DOHH2 (cell line): ENCODE measurements around the gene GFI1B.

Experiments
- CTCF ChIP-seq: fragments of 200-600 bp; sonication (generic); IDR thresholded peaks from one replicate; pipeline ENCODE4 v1.5.1; 2014; ENCODE audit warnings: antibody characterized with exemption, mild to moderate bottlenecking, low read depth, low read length; ENCODE audit not compliant: poor library complexity, severe bottlenecking
- EZH2phosphoT487 ChIP-seq: fragments of 200-600 bp; sonication (generic); IDR thresholded peaks from 2 replicates; pipeline ENCODE4 v1.6.1; 2017; ENCODE audit warnings: borderline replicate concordance, mild to moderate bottlenecking, antibody characterized with exemption, low read length, moderate library complexity, mixed read lengths

GRCh38 chr9:132947756-132948155 is 30.7 kb upstream of the GFI1B start:
- TF ChIP-seq CTCF (no peak), EZH2phosphoT487 (no peak)
